ENCODE data around the gene ING5. TPM values are rescaled to one million over a fixed set of nuclear protein-coding genes. Genes with fewer than 3 reads are reported as not detected.

The ING5 gene
- polyA plus RNA-seq, 1 experiment, result 27.0 TPM

- H3K27me3 ChIP-seq (ENCODE audit: control insufficient read depth, insufficient read depth, low read length), result no peaks in the 10 kb centered on the region
- ChIA-PET POLR2A (no interaction called here), CTCF (no interaction called here)
- H3K4me3 ChIP-seq (ENCODE audit: low read depth, low read length), result no peak overlapping the region
- no peak for DNase-seq (ENCODE audit: low read depth)
- peaks cover 18% of the 10 kb centered on the region for H3K36me3 ChIP-seq (ENCODE audit: control insufficient read depth, insufficient read depth, low read length)
- TF ChIP-seq, protein P1, sequence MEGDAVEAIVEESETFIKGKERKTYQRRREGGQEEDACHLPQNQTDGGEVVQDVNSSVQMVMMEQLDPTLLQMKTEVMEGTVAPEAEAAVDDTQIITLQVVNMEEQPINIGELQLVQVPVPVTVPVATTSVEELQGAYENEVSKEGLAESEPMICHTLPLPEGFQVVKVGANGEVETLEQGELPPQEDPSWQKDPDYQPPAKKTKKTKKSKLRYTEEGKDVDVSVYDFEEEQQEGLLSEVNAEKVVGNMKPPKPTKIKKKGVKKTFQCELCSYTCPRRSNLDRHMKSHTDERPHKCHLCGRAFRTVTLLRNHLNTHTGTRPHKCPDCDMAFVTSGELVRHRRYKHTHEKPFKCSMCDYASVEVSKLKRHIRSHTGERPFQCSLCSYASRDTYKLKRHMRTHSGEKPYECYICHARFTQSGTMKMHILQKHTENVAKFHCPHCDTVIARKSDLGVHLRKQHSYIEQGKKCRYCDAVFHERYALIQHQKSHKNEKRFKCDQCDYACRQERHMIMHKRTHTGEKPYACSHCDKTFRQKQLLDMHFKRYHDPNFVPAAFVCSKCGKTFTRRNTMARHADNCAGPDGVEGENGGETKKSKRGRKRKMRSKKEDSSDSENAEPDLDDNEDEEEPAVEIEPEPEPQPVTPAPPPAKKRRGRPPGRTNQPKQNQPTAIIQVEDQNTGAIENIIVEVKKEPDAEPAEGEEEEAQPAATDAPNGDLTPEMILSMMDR (IDR thresholded peaks at IDR 0.05; ENCODE audit: insufficient read depth, low read depth, low read length), result no peak
These were observed 42.4 kb downstream of the ING5 start for GRCh38 chr2:241744028-241744754.

- DNase-seq (ENCODE audit: low read depth), result no peak
- Histone ChIP-seq H3K27me3 (ENCODE audit: control insufficient read depth, insufficient read depth, low read length) (no peaks in the 10 kb centered on the region), H3K36me3 (ENCODE audit: control insufficient read depth, insufficient read depth, low read length) (peaks cover 14% of the 10 kb centered on the region), H3K4me3 (ENCODE audit: low read depth, low read length) (no peak overlapping the region)
- CTCF ChIA-PET, result no interaction called here
- TF ChIP-seq, protein P1 (IDR thresholded peaks at IDR 0.05; ENCODE audit: insufficient read depth, low read depth, low read length), result no peak
- POLR2A ChIA-PET, result no interaction called here
These were observed 43.4 kb downstream of the ING5 start for GRCh38 chr2:241745276-241745675.

GRCh38 chr2:241746084-241746483, 44.2 kb downstream of the ING5 start:
- Histone ChIP-seq H3K36me3 (ENCODE audit: control insufficient read depth, insufficient read depth, low read length) (peaks cover 13% of the 10 kb centered on the region), H3K27me3 (ENCODE audit: control insufficient read depth, insufficient read depth, low read length) (no peaks in the 10 kb centered on the region), H3K4me3 (ENCODE audit: low read depth, low read length) (no peak overlapping the region)
- ChIA-PET CTCF (no interaction called here), POLR2A (no interaction called here)
- TF ChIP-seq, protein P1 (IDR thresholded peaks at IDR 0.05; ENCODE audit: insufficient read depth, low read depth, low read length), result no peak
- DNase-seq (ENCODE audit: low read depth), result no peak

GRCh38 chr2:241748468-241749256, 46.8 kb downstream of the ING5 start:
- no peak for DNase-seq (ENCODE audit: low read depth)
- CTCF ChIA-PET, result interaction anchor here (0.7 kb wide), 1 partner anchor 105 kb away, joined by 3 read pairs; no protein-coding TSS in a partner anchor

More at GRCh38 chr2:241748468-241749256, 46.8 kb downstream of the ING5 start:
- Histone ChIP-seq H3K27me3 (ENCODE audit: control insufficient read depth, insufficient read depth, low read length) (no peaks in the 10 kb centered on the region), H3K4me3 (ENCODE audit: low read depth, low read length) (no peak overlapping the region), H3K36me3 (ENCODE audit: control insufficient read depth, insufficient read depth, low read length) (peaks cover 18% of the 10 kb centered on the region)
- TF ChIP-seq, protein P1 (IDR thresholded peaks at IDR 0.05; ENCODE audit: insufficient read depth, low read depth, low read length), result no peak
- POLR2A ChIA-PET, result no interaction called here

All from BJ (cell line).